Neuronal stem cell (in vitro differentiated cells): ENCODE data around the gene NXNL2.

ENCODE experiments used
- DNase-seq: peaks from one replicate; pipeline ENCODE4 v3.0.0-alpha.2; 2013; ENCODE audit warnings: low spot score
- H2AFZ ChIP-seq: one replicate; pipeline ENCODE4 v1.6.1; 2013; ENCODE audit warnings: mild to moderate bottlenecking, low read length, inconsistent platforms
- H2AK5ac ChIP-seq: 2 replicates; pipeline ENCODE4 v1.6.1; 2013; ENCODE audit warnings: low read depth, mild to moderate bottlenecking, inconsistent platforms, low read length, moderate library complexity, mixed read lengths
- H2BK120ac ChIP-seq: 2 replicates; pipeline ENCODE4 v1.6.1; 2013; ENCODE audit warnings: low read depth, mild to moderate bottlenecking, inconsistent platforms, low read length, moderate library complexity, mixed read lengths
- H2BK12ac ChIP-seq: one replicate; pipeline ENCODE4 v1.6.1; 2013; ENCODE audit warnings: low read length, inconsistent platforms
- H2BK15ac ChIP-seq: 2 replicates; pipeline ENCODE4 v1.6.1; 2013; ENCODE audit warnings: mild to moderate bottlenecking, low read length, inconsistent platforms, mixed read lengths
- H2BK5ac ChIP-seq: one replicate; pipeline ENCODE4 v1.6.1; 2013; ENCODE audit warnings: inconsistent platforms, mild to moderate bottlenecking, low read length, moderate library complexity
- H3K14ac ChIP-seq: one replicate; pipeline ENCODE4 v1.6.1; 2013; ENCODE audit warnings: low read length, inconsistent platforms
- H3K18ac ChIP-seq: 2 replicates; pipeline ENCODE4 v1.6.1; 2013; ENCODE audit warnings: low read length, inconsistent platforms
- H3K23ac ChIP-seq: 2 replicates; pipeline ENCODE4 v1.6.1; 2013; ENCODE audit warnings: low read depth, mild to moderate bottlenecking, mixed read lengths, low read length, inconsistent platforms; ENCODE audit not compliant: poor library complexity
- H3K27ac ChIP-seq: replicated peaks from 3 replicates; pipeline ENCODE4 v1.5.1; 2013; ENCODE audit warnings: low read length, inconsistent platforms
- H3K27me3 ChIP-seq, 3 experiments: 2 replicates each; pipeline ENCODE4 v1.6.1; 2013; ENCODE audit warnings: low read length in 3 of 3, mild to moderate bottlenecking in 2 of 3, inconsistent platforms in 1 of 3, low read depth in 1 of 3, mixed read lengths in 1 of 3, moderate library complexity in 1 of 3; ENCODE audit not compliant: control insufficient read depth in 3 of 3, insufficient read depth in 3 of 3
- H3K36me3 ChIP-seq, 2 donors: replicated peaks in 1 of 2; 2 replicates each; pipeline ENCODE4 v1.6.1; 2013; ENCODE audit warnings: low read length in 2 of 2; ENCODE audit not compliant: control insufficient read depth in 2 of 2, insufficient read depth in 2 of 2
- H3K4ac ChIP-seq: 2 replicates; pipeline ENCODE4 v1.6.1; 2013; ENCODE audit warnings: inconsistent platforms, mild to moderate bottlenecking, low read length, moderate library complexity
- H3K4me1 ChIP-seq, 2 donors: 1 replicate in 1 of 2; 2 replicates in 1 of 2; pipeline ENCODE4 v1.6.1; 2013; ENCODE audit warnings: low read length in 2 of 2, low read depth in 1 of 2; ENCODE audit not compliant: control insufficient read depth in 2 of 2, insufficient read depth in 1 of 2
- H3K4me2 ChIP-seq: one replicate; pipeline ENCODE4 v1.6.1; 2013; ENCODE audit warnings: mild to moderate bottlenecking, low read length, inconsistent platforms; ENCODE audit not compliant: insufficient read depth, poor library complexity, severe bottlenecking
- H3K4me3 ChIP-seq, 2 donors: 2 replicates each; pipeline ENCODE4 v1.5.1; 2013; ENCODE audit warnings: low read length in 2 of 2, mild to moderate bottlenecking in 2 of 2, inconsistent platforms in 1 of 2, moderate library complexity in 1 of 2
- H3K79me1 ChIP-seq: one replicate; pipeline ENCODE4 v1.6.1; 2013; ENCODE audit warnings: low read depth, mild to moderate bottlenecking, inconsistent platforms, low read length, moderate library complexity
- H3K9ac ChIP-seq: one replicate; pipeline ENCODE4 v1.6.1; 2013; ENCODE audit warnings: mild to moderate bottlenecking, low read depth, low read length, inconsistent platforms; ENCODE audit not compliant: poor library complexity
- H3K9me3 ChIP-seq, 2 donors: replicated peaks in 1 of 2; 2 replicates each; pipeline versions ENCODE3 to v1.6.1; 2013; ENCODE audit warnings: low read length in 2 of 2, mild to moderate bottlenecking in 2 of 2, inconsistent platforms in 1 of 2, low read depth in 1 of 2, mixed read lengths in 1 of 2, moderate library complexity in 1 of 2; ENCODE audit not compliant: control insufficient read depth in 2 of 2, insufficient read depth in 1 of 2
- H4K8ac ChIP-seq: one replicate; pipeline ENCODE4 v1.6.1; 2013; ENCODE audit warnings: low read depth, mild to moderate bottlenecking, inconsistent platforms, low read length, moderate library complexity
- H4K91ac ChIP-seq: one replicate; pipeline ENCODE4 v1.6.1; 2013; ENCODE audit warnings: low read length, low read depth, mild to moderate bottlenecking, inconsistent platforms; ENCODE audit not compliant: poor library complexity
- WGBS, 2 donors: extraction: QIAGEN DNeasy Blood & Tissue Kit; methylation state at CpG; one replicate each; pipeline ENCODE4 v1.1.7; 2013; ENCODE audit warnings: missing lambda C conversion rate in 2 of 2, mixed read lengths in 1 of 2; ENCODE audit not compliant: insufficient read length in 2 of 2, insufficient replicate concordance in 1 of 2; ENCODE audit errors: extremely low coverage in 2 of 2; 5-methylcytosine and 5-hydroxymethylcytosine counted together

The NXNL2 gene

DNA sequence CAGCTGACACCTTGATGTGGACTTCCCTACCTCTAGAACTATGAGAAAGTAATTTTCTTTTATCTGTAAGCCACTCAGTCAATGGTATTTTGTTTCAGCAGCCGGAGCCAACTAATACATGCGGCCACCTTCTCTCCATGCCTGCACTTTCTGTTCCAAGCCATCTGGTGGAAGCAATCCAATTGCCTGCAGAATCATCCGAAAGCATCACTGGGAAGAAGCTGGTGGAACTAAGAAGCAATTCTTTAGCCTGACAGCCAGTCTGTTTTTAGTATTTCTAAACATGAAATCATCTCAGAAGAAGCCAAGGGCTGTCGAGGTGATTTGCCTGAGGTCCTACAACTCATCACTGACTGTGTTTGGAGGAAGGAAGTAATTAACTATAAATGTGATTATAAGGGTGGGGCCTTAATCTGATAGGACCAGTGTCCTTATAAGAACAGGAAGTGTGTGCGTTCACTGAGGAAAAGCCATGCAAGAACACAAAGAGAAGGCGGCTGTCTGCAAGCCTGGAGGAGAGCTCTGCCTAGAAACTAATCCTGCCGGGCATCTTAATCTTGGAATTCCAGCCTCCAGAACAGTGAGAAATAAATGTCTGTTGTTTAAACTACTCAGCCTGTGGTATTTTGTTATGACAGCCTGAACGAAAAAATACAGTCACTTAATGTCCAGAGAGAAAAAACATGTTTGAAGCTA is 49.1 kb downstream of the NXNL2 start:
- H3K9ac ChIP-seq = no peak overlapping the region
- no peak overlapping the region for H2BK15ac ChIP-seq
- H2BK12ac ChIP-seq = no peak overlapping the region
- H4K8ac ChIP-seq = no peak overlapping the region
- H2AK5ac ChIP-seq = no peak overlapping the region
- H3K36me3 ChIP-seq = no peaks in the 10 kb centered on the region
- H3K4me2 ChIP-seq = no peak overlapping the region
- H3K9me3 ChIP-seq = peaks cover 0 to 1% of the 10 kb centered on the region in 2 donors
- H3K23ac ChIP-seq = no peak overlapping the region
- H2BK5ac ChIP-seq = no peak overlapping the region
- H3K27ac ChIP-seq = no peak overlapping the region
- H3K27me3 ChIP-seq = peaks cover 0 to 3% (median 0%) of the 10 kb centered on the region in 3 experiments
- no peak for DNase-seq
- H3K18ac ChIP-seq = no peak overlapping the region
- no peak overlapping the region for H3K4me3 ChIP-seq
- no peak overlapping the region for H3K4ac ChIP-seq
- H3K4me1 ChIP-seq = no peaks in the 10 kb centered on the region
- H3K79me1 ChIP-seq = no peaks in the 10 kb centered on the region
- no peak overlapping the region for H2BK120ac ChIP-seq
- no peak overlapping the region for H3K14ac ChIP-seq
- whole genome bisulfite sequencing, 2 donors = no CpG with 5 or more reads among the region's 8 CpGs
- H2AFZ ChIP-seq = no peak overlapping the region
- H4K91ac ChIP-seq = no peak overlapping the region

DNA sequence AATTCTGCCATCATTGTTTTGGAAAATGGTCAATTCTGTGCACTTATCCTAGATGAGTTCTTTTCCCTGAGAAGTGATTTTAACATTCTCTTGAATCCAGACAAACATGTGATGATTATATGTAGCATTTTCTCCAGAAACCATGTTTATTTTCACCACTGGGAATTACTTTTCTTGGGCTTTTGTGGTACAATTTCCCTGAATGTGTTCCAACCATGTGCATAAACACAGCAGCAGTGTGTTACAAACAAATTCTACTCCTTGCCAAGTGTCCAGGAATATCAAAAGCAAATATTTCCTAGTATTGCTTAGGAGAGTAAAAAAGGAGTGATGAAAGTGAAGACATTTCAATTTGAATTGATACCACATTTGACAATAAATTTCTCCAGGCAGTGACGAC is 50.4 kb downstream of the NXNL2 start:
- H3K9me3 ChIP-seq = no peaks in the 10 kb centered on the region
- no peak overlapping the region for H3K4me3 ChIP-seq
- no peak overlapping the region for H2AFZ ChIP-seq
- H3K36me3 ChIP-seq = no peaks in the 10 kb centered on the region
- H3K27ac ChIP-seq = no peak overlapping the region
- H3K4me1 ChIP-seq = no peaks in the 10 kb centered on the region
- no peak overlapping the region for H2AK5ac ChIP-seq
- no CpG with 5 or more reads among the region's 1 CpG for WGBS, 2 donors
- H4K8ac ChIP-seq = no peak overlapping the region
- H3K4ac ChIP-seq = no peak overlapping the region
- no peak overlapping the region for H4K91ac ChIP-seq
- no peak overlapping the region for H3K14ac ChIP-seq
- no peaks in the 10 kb centered on the region for H3K79me1 ChIP-seq
- H3K27me3 ChIP-seq = peaks cover 0 to 3% (median 0%) of the 10 kb centered on the region in 3 experiments
- no peak overlapping the region for H3K9ac ChIP-seq
- no peak overlapping the region for H3K23ac ChIP-seq
- H2BK15ac ChIP-seq = no peak overlapping the region
- no peak overlapping the region for H2BK12ac ChIP-seq
- H3K18ac ChIP-seq = no peak overlapping the region
- DNase-seq = no peak
- no peak overlapping the region for H3K4me2 ChIP-seq
- H2BK120ac ChIP-seq = no peak overlapping the region
- no peak overlapping the region for H2BK5ac ChIP-seq

DNA sequence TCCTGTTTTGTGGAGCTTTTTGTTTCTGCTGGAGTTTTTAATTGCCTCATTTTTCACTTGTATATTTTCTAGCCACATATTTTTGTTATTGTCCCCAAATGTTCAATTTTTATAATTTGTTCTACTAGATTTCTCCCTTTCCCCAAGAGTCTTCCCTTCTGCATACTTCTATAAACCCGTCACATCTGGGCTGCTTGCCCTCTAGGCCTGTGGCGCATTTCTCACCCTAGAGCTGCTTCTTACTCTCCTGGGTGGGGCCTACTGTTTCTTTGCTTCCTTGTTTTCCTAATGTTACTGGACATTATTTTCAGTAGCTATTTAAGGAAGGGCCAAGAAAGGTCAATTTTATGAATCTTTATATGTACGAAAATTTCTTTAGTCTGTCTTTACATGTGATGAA is 51.5 kb downstream of the NXNL2 start:
- peaks cover 0 to 3% (median 0%) of the 10 kb centered on the region in 3 experiments for H3K27me3 ChIP-seq
- no peak overlapping the region for H2BK120ac ChIP-seq
- no peak overlapping the region for H2BK5ac ChIP-seq
- H2AK5ac ChIP-seq = no peak overlapping the region
- no peak overlapping the region for H3K27ac ChIP-seq
- H4K91ac ChIP-seq = no peak overlapping the region
- H3K4me1 ChIP-seq = no peaks in the 10 kb centered on the region
- H3K4me2 ChIP-seq = no peak overlapping the region
- no peak overlapping the region for H3K18ac ChIP-seq
- H3K4ac ChIP-seq = no peak overlapping the region
- no peak overlapping the region for H4K8ac ChIP-seq
- H2AFZ ChIP-seq = no peak overlapping the region
- H3K36me3 ChIP-seq = no peaks in the 10 kb centered on the region
- no peak overlapping the region for H3K14ac ChIP-seq
- no peaks in the 10 kb centered on the region for H3K9me3 ChIP-seq
- H3K79me1 ChIP-seq = no peaks in the 10 kb centered on the region
- no peak overlapping the region for H3K4me3 ChIP-seq
- no peak overlapping the region for H3K9ac ChIP-seq
- no peak overlapping the region for H2BK12ac ChIP-seq
- DNase-seq = no peak
- no peak overlapping the region for H2BK15ac ChIP-seq
- H3K23ac ChIP-seq = no peak overlapping the region
- no CpG with 5 or more reads among the region's 3 CpGs for WGBS, 2 donors

DNA sequence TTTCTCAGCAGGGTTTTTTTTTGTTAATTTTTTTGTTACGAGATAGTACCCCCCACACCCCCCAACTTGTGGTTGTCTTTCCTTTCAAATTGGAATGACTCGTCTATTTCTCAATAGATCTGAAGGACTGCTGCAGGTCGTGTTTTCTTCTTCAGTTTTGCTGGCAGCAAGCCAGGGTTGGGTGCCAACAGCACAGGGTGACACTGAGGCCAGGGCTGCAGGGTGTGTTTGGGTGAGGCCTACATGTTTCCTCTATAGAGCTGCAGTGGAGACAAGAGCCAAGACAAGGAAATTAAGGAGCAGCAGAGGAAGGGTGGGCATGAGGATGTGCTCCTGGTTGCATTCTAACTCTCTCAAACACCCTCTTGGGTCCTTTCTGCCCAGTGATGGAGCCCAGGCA is 52.2 kb downstream of the NXNL2 start:
- no peak overlapping the region for H2AFZ ChIP-seq
- no peak overlapping the region for H4K8ac ChIP-seq
- no peak overlapping the region for H2AK5ac ChIP-seq
- no peak overlapping the region for H2BK5ac ChIP-seq
- H3K9me3 ChIP-seq = no peaks in the 10 kb centered on the region
- no peak overlapping the region for H3K4me3 ChIP-seq
- H3K27me3 ChIP-seq = peaks cover 0 to 3% (median 0%) of the 10 kb centered on the region in 3 experiments
- no peaks in the 10 kb centered on the region for H3K79me1 ChIP-seq
- no peak overlapping the region for H3K27ac ChIP-seq
- no peak overlapping the region for H3K4me2 ChIP-seq
- no peak overlapping the region for H3K4ac ChIP-seq
- no peak overlapping the region for H3K9ac ChIP-seq
- no peak overlapping the region for H2BK12ac ChIP-seq
- WGBS, 2 donors = no CpG with 5 or more reads among the region's 3 CpGs
- no peak overlapping the region for H3K14ac ChIP-seq
- H3K18ac ChIP-seq = no peak overlapping the region
- no peaks in the 10 kb centered on the region for H3K4me1 ChIP-seq
- no peak for DNase-seq
- no peak overlapping the region for H2BK120ac ChIP-seq
- H3K23ac ChIP-seq = no peak overlapping the region
- no peak overlapping the region for H2BK15ac ChIP-seq
- no peaks in the 10 kb centered on the region for H3K36me3 ChIP-seq
- H4K91ac ChIP-seq = no peak overlapping the region
